ENCODE measurements around the gene DDX52. TPM values are rescaled to one million over a fixed set of nuclear protein-coding genes. Genes with fewer than 3 reads are reported as not detected.

The DDX52 gene
- total RNA-seq, 4 donors from 2014 or later = 18.1 to 20.4 (median 19.4) TPM

- TF ChIP-seq CTCF (IDR thresholded peaks at IDR 0.05) (no peak), POLR2A (IDR thresholded peaks at IDR 0.05) (no peak)
- DNase-seq (ENCODE audit: low spot score in 2 of 2) = no peak
- intact Hi-C loops (cut with DNase I; ENCODE audit: low total_unique reads) = no loop called here
- 50 to 57% methylated on average over 2 of the region's 2 CpGs for WGBS, 2 donors
- H3K4me3 ChIP-seq (ENCODE audit: low read depth, poor library complexity, severe bottlenecking) = no peak overlapping the region
These were observed 5.3 kb upstream of the DDX52 start for GRCh38 chr17:37648555-37648954.

- no peak for DNase-seq (ENCODE audit: low spot score in 2 of 2)
- intact Hi-C loops (cut with DNase I; ENCODE audit: low total_unique reads) = no loop called here
- TF ChIP-seq CTCF (IDR thresholded peaks at IDR 0.05) (no peak), POLR2A (IDR thresholded peaks at IDR 0.05) (no peak)
- no peak overlapping the region for H3K4me3 ChIP-seq (ENCODE audit: low read depth, poor library complexity, severe bottlenecking)
- 65 to 93% methylated on average over 1 of the region's 1 CpG for WGBS, 2 donors
These were observed 4.6 kb upstream of the DDX52 start for GRCh38 chr17:37647856-37648255.

GRCh38 chr17:37643869-37644268 is 623 bp upstream of the DDX52 start:
- H3K4me3 ChIP-seq (ENCODE audit: low read depth, poor library complexity, severe bottlenecking) = no peak overlapping the region
- no peak for TF ChIP-seq POLR2A (IDR thresholded peaks at IDR 0.05)
- no peak for TF ChIP-seq CTCF (IDR thresholded peaks at IDR 0.05)
- WGBS, 2 donors = 12 to 14% methylated on average over 3 of the region's 3 CpGs
- intact Hi-C loops (cut with DNase I; ENCODE audit: low total_unique reads) = no loop called here
- no peak for DNase-seq (ENCODE audit: low spot score in 2 of 2)

GRCh38 chr17:37642681-37643080 is 565 bp downstream of the DDX52 start:
- intact Hi-C loops (cut with DNase I; ENCODE audit: low total_unique reads) = no loop called here
- no peak for DNase-seq (ENCODE audit: low spot score in 2 of 2)
- WGBS, 2 donors = 0% methylated on average over 7 of the region's 7 CpGs
- TF ChIP-seq CTCF (IDR thresholded peaks at IDR 0.05) (no peak), POLR2A (IDR thresholded peaks at IDR 0.05) (no peak)
- H3K4me3 ChIP-seq (ENCODE audit: low read depth, poor library complexity, severe bottlenecking) = peak overlapping the region; percentile 50

GRCh38 chr17:37640015-37640414 is 3.2 kb downstream of the DDX52 start:
- no peak overlapping the region for H3K4me3 ChIP-seq (ENCODE audit: low read depth, poor library complexity, severe bottlenecking)
- intact Hi-C loops (cut with DNase I; ENCODE audit: low total_unique reads) = no loop called here

More at GRCh38 chr17:37640015-37640414, 3.2 kb downstream of the DDX52 start:
- TF ChIP-seq POLR2A (IDR thresholded peaks at IDR 0.05) (no peak), CTCF (IDR thresholded peaks at IDR 0.05) (no peak)
- DNase-seq (ENCODE audit: low spot score in 2 of 2) = no peak

Data from lower leg skin (tissue), 4 donors.